Gastrocnemius medialis (tissue), 4 donors: ENCODE measurements around the gene NACAD.

ENCODE experiments used
- POLR2A ChIP-seq, 2 donors: fragments of 450-650 bp; IDR thresholded peaks; one replicate each; pipeline ENCODE4 v1.6.1; 2017; ENCODE audit warnings: antibody characterized with exemption in 2 of 2, mild to moderate bottlenecking in 2 of 2, moderate library complexity in 2 of 2
- TF ChIP-seq, protein P1 (sequence below), 5 experiments: fragments of 450-650 bp in 3 of 5; fragments of 200-600 bp in 2 of 5; sonication (generic) in 2 of 5; IDR thresholded peaks in 4 of 5; conservative IDR thresholded peaks in 1 of 5; 1 replicate in 4 of 5; 2 replicates in 1 of 5; pipeline ENCODE4 v1.5.1; 2016 to 2019; ENCODE audit warnings: antibody characterized with exemption in 5 of 5, mild to moderate bottlenecking in 3 of 5, moderate library complexity in 3 of 5

DNA sequence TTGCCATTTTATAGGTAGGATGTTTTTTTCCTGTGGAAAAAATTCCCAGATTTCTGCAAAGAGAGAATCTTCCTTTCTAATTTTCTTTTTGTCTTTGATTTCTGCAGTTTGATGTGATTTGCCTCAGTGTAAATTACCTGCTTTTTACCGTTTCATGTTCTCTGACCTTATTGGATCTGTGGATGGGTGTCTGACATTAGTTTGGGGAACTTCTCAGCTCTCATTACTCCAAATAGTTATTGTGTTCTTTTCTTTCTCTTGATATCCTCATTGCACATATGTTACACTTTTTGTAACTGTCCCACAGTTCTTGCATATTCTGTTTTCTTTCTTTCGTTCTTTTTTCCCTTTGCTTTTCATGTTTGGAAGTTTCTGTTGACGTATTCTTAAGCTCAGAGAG is 28.5 kb downstream of the NACAD start:
- TF ChIP-seq, protein P1, sequence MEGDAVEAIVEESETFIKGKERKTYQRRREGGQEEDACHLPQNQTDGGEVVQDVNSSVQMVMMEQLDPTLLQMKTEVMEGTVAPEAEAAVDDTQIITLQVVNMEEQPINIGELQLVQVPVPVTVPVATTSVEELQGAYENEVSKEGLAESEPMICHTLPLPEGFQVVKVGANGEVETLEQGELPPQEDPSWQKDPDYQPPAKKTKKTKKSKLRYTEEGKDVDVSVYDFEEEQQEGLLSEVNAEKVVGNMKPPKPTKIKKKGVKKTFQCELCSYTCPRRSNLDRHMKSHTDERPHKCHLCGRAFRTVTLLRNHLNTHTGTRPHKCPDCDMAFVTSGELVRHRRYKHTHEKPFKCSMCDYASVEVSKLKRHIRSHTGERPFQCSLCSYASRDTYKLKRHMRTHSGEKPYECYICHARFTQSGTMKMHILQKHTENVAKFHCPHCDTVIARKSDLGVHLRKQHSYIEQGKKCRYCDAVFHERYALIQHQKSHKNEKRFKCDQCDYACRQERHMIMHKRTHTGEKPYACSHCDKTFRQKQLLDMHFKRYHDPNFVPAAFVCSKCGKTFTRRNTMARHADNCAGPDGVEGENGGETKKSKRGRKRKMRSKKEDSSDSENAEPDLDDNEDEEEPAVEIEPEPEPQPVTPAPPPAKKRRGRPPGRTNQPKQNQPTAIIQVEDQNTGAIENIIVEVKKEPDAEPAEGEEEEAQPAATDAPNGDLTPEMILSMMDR (IDR thresholded peaks at IDR 0.05 in 4 of 5, conservative IDR thresholded peaks at IDR 0.05 in 1 of 5): no peak
- TF ChIP-seq POLR2A (IDR thresholded peaks at IDR 0.05): no peak
